GM23338 (cell line): Measurements from ENCODE around the gene ARID4B. TPM values are rescaled to one million over a fixed set of nuclear protein-coding genes. Genes with fewer than 3 reads are reported as not detected.
"Not testable (repeated sequence)": the region's sequence is repeated elsewhere in the genome, so short reads cannot be mapped to it uniquely, and the experiment has no call there.

ENCODE experiments used
- ATAC-seq: fragments of 200-7000 bp; cut with Tn5 transposase; 3 replicates; pipeline ENCODE4 v1.9.1; 2020
- DNase-seq: peaks from one replicate; pipeline ENCODE4 v3.0.0-alpha.2; 2015; ENCODE audit warnings: low spot score
- H2AFZ ChIP-seq: fragments of 200-600 bp; sonication (generic); 2 replicates; pipeline ENCODE4 v1.8.0; 2016; ENCODE audit warnings: antibody characterized with exemption, mild to moderate bottlenecking, moderate library complexity
- H3F3A ChIP-seq: fragments of 200-600 bp; sonication (generic); replicated peaks from 2 replicates; pipeline ENCODE4 v1.8.0; 2017; ENCODE audit warnings: antibody characterized with exemption, mixed run types, low read depth
- H3K27ac ChIP-seq: fragments of 200-600 bp; sonication (generic); 2 replicates; pipeline ENCODE4 v1.6.1; 2016; ENCODE audit warnings: low read depth
- H3K27me3 ChIP-seq: fragments of 200-600 bp; sonication (generic); 2 replicates; pipeline ENCODE4 v1.8.0; 2016; ENCODE audit warnings: mild to moderate bottlenecking, mixed run types, moderate library complexity; ENCODE audit not compliant: insufficient read depth
- H3K36me3 ChIP-seq: fragments of 200-600 bp; sonication (generic); 2 replicates; pipeline ENCODE4 v1.8.0; 2016; ENCODE audit warnings: mild to moderate bottlenecking; ENCODE audit not compliant: insufficient read depth
- H3K4me1 ChIP-seq: fragments of 200-600 bp; sonication (generic); 2 replicates; pipeline ENCODE4 v1.8.0; 2016; ENCODE audit warnings: mild to moderate bottlenecking, moderate library complexity; ENCODE audit not compliant: insufficient read depth
- H3K4me2 ChIP-seq: fragments of 200-600 bp; sonication (generic); 2 replicates; pipeline ENCODE4 v1.7.1; 2017; ENCODE audit warnings: mixed run types
- H3K4me3 ChIP-seq: fragments of 200-600 bp; sonication (generic); 2 replicates; pipeline ENCODE4 v1.6.1; 2016; ENCODE audit warnings: mixed run types
- H3K79me2 ChIP-seq: fragments of 200-600 bp; sonication (generic); replicated peaks from 2 replicates; pipeline ENCODE4 v1.8.0; 2017; ENCODE audit warnings: mild to moderate bottlenecking; ENCODE audit not compliant: insufficient read depth
- H3K9me2 ChIP-seq: fragments of 200-600 bp; sonication (generic); 2 replicates; pipeline ENCODE4 v1.8.0; 2017; ENCODE audit not compliant: insufficient read depth
- H4K20me1 ChIP-seq: fragments of 200-600 bp; sonication (generic); replicated peaks from 2 replicates; pipeline ENCODE4 v1.8.0; 2017; ENCODE audit warnings: mild to moderate bottlenecking; ENCODE audit not compliant: insufficient read depth
- H3K27ac Mint-ChIP-seq: 2 replicates; pipeline ENCODE4 v1.8.0; 2020; ENCODE audit warnings: inconsistent platforms, mild to moderate bottlenecking, moderate library complexity, mixed read lengths
- H3K27me3 Mint-ChIP-seq: 3 replicates; pipeline ENCODE4 v1.8.0; 2022; ENCODE audit warnings: low read depth, mild to moderate bottlenecking, moderate library complexity, mixed read lengths, inconsistent platforms; ENCODE audit not compliant: insufficient read depth, poor library complexity
- H3K36me3 Mint-ChIP-seq: 3 replicates; pipeline ENCODE4 v1.8.0; 2021; ENCODE audit warnings: low read depth, mild to moderate bottlenecking, inconsistent platforms, moderate library complexity, mixed read lengths
- H3K4me1 Mint-ChIP-seq: 3 replicates; pipeline ENCODE4 v1.8.0; 2020; ENCODE audit warnings: mild to moderate bottlenecking, inconsistent platforms, mixed read lengths
- H3K4me3 Mint-ChIP-seq: 3 replicates; pipeline ENCODE4 v1.8.0; 2021; ENCODE audit warnings: moderate library complexity, mild to moderate bottlenecking, inconsistent platforms, mixed read lengths
- H3K9me3 Mint-ChIP-seq: 3 replicates; pipeline ENCODE4 v1.8.0; 2020; ENCODE audit warnings: moderate library complexity, mild to moderate bottlenecking, inconsistent platforms, mixed read lengths
- CREB1 ChIP-seq: fragments of 250-450 bp; sonication (Bioruptor Pico); IDR thresholded peaks from 2 replicates; pipeline ENCODE4 v1.5.0; 2020; ENCODE audit warnings: low read depth, mild to moderate bottlenecking, moderate library complexity
- EZH2 ChIP-seq: fragments of 200-600 bp; sonication (generic); IDR thresholded peaks from one replicate; pipeline ENCODE4 v1.8.0; 2017; ENCODE audit warnings: antibody characterized with exemption, mild to moderate bottlenecking, low read depth; ENCODE audit not compliant: unreplicated experiment
- EZH2phosphoT487 ChIP-seq: fragments of 200-600 bp; sonication (generic); IDR thresholded peaks from one replicate; pipeline ENCODE4 v1.8.1; 2018; ENCODE audit warnings: antibody characterized with exemption; ENCODE audit not compliant: unreplicated experiment
- JUNB ChIP-seq: IDR thresholded peaks from one replicate; pipeline ENCODE4 v1.6.1; 2016; ENCODE audit warnings: antibody characterized with exemption; ENCODE audit not compliant: unreplicated experiment
- NANOG ChIP-seq: IDR thresholded peaks from 2 replicates; pipeline ENCODE4 v1.6.1; 2016; ENCODE audit warnings: antibody characterized with exemption, borderline replicate concordance
- POLR2AphosphoS5 ChIP-seq: IDR thresholded peaks from 2 replicates; pipeline ENCODE4 v1.6.1; 2016; ENCODE audit warnings: antibody characterized with exemption, low read depth
- STAT1 ChIP-seq: IDR thresholded peaks from one replicate; pipeline ENCODE4 v1.6.1; 2016; ENCODE audit warnings: antibody characterized with exemption; ENCODE audit not compliant: unreplicated experiment
- ZNF114 ChIP-seq: fragments of 250-450 bp; sonication (Bioruptor Pico); IDR thresholded peaks from 2 replicates; pipeline ENCODE4 v1.5.0; 2020; ENCODE audit warnings: mild to moderate bottlenecking, moderate library complexity
- ZNF331 ChIP-seq: fragments of 250-450 bp; sonication (Bioruptor Pico); IDR thresholded peaks from 2 replicates; pipeline ENCODE4 v1.5.0; 2020; ENCODE audit warnings: low read depth, mild to moderate bottlenecking, moderate library complexity
- polyA plus RNA-seq: library from polyadenylated mRNA; unstranded; fragments of >200 nt; fragmentation: Nextera tagmentation; extraction: Ambion mirVana; gene quantifications from 2 replicates; pipeline ENCODE4 v1.2.1, GENCODE V29; 2016
- total RNA-seq: library from RNA; depleted of rRNA; stranded (reverse); fragments of >200 nt; shearing (Covaris generic); gene quantifications from 2 replicates; pipeline ENCODE4 v1.2.3, GENCODE V29; 2014
- TF ChIP-seq, protein P1 (sequence below): IDR thresholded peaks from 2 replicates; pipeline ENCODE4 v1.6.1; 2016; ENCODE audit warnings: antibody characterized with exemption
- TF ChIP-seq, protein P2 (sequence below), 2 experiments: fragments of 200-600 bp in 1 of 2; sonication (generic) in 1 of 2; conservative IDR thresholded peaks; 2 replicates each; pipeline versions ENCODE4 v1.5.1 to v1.6.1; 2016 to 2017; ENCODE audit warnings: antibody characterized with exemption in 2 of 2, low read depth in 2 of 2, mild to moderate bottlenecking in 2 of 2, moderate library complexity in 1 of 2
- TF ChIP-seq, protein P3 (sequence below): fragments of 250-450 bp; sonication (Bioruptor Pico); IDR thresholded peaks from 2 replicates; pipeline ENCODE4 v1.5.0; 2020; ENCODE audit warnings: mild to moderate bottlenecking, moderate library complexity

The ARID4B gene
- total and polyA plus RNA-seq, 2 experiments from 2014 or later: 25.1 to 59.8 TPM

DNA sequence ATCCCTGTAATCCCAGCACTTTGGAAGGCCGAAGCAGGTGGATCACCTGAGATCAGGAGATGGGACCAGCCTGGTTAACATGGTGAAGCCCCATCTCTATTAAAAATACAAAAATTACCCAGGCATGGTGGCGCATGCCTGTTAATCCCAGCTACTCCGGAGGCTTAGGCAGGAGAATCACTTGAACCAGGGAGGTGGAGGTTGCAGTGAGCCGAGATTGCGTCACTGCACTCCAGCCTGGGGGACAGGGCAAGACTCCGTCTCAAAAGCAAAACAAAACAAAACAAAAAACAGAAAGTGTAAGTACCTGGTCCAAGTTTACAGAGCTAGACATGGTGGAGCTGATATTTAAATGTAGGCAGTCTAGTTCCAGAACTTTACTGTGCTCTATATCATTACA is 69.9 kb downstream of the ARID4B start:
- H3K9me2 ChIP-seq, H3K4me3 ChIP-seq, H3K4me3 Mint-ChIP-seq, H3K27me3 ChIP-seq, H3F3A ChIP-seq, ATAC-seq, DNase-seq, H3K27ac ChIP-seq, H3K9me3 Mint-ChIP-seq, H2AFZ ChIP-seq, H3K27me3 Mint-ChIP-seq, H3K4me2 ChIP-seq, H3K36me3 ChIP-seq: not testable (repeated sequence)
- Histone ChIP-seq H3K4me1 (peaks cover 21% of the 10 kb centered on the region), H3K79me2 (peaks cover 74% of the 10 kb centered on the region), H4K20me1 (peaks cover 17% of the 10 kb centered on the region)
- Mint-ChIP-seq H3K36me3 (peaks cover 11% of the 10 kb centered on the region; the same call in 2 of the 3 replicates), H3K4me1 (peaks cover 17% of the 10 kb centered on the region), H3K27ac (peak overlapping the region; percentile 62)

DNA sequence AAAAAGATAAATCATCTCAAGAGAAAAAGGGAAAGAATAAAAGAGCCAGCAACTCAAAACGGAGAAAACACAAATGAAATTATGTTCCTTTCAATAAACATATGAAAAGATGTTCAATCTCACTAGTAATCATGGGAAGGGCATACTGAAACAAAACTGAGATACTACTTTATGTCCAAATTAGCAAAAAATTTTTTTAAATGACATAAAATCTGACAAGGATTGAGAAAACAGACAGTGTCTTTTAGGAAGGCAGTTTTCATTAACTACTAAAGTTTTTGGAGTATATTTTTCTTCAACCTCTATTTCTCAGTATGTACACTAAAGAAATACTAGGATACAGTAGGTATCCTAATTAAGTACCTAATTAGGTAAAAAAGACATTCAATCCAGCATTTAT is 73.3 kb downstream of the ARID4B start:
- Histone ChIP-seq H3K36me3 (peaks cover 7% of the 10 kb centered on the region; the same call in 1 of the 2 replicates), H3K9me2 (no peaks in the 10 kb centered on the region), H3K4me2 (no peak overlapping the region), H3K27ac (no peak overlapping the region), H3F3A (no peaks in the 10 kb centered on the region), H2AFZ (no peak overlapping the region), H3K4me1 (peaks cover 9% of the 10 kb centered on the region), H3K79me2 (peaks cover 60% of the 10 kb centered on the region), H3K4me3 (no peak overlapping the region), H4K20me1 (peaks cover 4% of the 10 kb centered on the region; the same call in 1 of the 2 replicates), H3K27me3 (no peaks in the 10 kb centered on the region)
- TF ChIP-seq EZH2phosphoT487 (no peak), EZH2 (no peak), ZNF114 (CRISPR knock-in tag) (no peak), STAT1 (no peak), NANOG (no peak), CREB1 (CRISPR knock-in tag) (no peak), POLR2AphosphoS5 (no peak), JUNB (no peak), ZNF331 (no peak)
- TF ChIP-seq, protein P1, sequence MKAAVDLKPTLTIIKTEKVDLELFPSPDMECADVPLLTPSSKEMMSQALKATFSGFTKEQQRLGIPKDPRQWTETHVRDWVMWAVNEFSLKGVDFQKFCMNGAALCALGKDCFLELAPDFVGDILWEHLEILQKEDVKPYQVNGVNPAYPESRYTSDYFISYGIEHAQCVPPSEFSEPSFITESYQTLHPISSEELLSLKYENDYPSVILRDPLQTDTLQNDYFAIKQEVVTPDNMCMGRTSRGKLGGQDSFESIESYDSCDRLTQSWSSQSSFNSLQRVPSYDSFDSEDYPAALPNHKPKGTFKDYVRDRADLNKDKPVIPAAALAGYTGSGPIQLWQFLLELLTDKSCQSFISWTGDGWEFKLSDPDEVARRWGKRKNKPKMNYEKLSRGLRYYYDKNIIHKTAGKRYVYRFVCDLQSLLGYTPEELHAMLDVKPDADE: no peak
- TF ChIP-seq, protein P2, sequence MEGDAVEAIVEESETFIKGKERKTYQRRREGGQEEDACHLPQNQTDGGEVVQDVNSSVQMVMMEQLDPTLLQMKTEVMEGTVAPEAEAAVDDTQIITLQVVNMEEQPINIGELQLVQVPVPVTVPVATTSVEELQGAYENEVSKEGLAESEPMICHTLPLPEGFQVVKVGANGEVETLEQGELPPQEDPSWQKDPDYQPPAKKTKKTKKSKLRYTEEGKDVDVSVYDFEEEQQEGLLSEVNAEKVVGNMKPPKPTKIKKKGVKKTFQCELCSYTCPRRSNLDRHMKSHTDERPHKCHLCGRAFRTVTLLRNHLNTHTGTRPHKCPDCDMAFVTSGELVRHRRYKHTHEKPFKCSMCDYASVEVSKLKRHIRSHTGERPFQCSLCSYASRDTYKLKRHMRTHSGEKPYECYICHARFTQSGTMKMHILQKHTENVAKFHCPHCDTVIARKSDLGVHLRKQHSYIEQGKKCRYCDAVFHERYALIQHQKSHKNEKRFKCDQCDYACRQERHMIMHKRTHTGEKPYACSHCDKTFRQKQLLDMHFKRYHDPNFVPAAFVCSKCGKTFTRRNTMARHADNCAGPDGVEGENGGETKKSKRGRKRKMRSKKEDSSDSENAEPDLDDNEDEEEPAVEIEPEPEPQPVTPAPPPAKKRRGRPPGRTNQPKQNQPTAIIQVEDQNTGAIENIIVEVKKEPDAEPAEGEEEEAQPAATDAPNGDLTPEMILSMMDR (conservative IDR thresholded peaks at IDR 0.05; ENCODE audit: low read depth in 2 of 2): no peak
- TF ChIP-seq, protein P3, sequence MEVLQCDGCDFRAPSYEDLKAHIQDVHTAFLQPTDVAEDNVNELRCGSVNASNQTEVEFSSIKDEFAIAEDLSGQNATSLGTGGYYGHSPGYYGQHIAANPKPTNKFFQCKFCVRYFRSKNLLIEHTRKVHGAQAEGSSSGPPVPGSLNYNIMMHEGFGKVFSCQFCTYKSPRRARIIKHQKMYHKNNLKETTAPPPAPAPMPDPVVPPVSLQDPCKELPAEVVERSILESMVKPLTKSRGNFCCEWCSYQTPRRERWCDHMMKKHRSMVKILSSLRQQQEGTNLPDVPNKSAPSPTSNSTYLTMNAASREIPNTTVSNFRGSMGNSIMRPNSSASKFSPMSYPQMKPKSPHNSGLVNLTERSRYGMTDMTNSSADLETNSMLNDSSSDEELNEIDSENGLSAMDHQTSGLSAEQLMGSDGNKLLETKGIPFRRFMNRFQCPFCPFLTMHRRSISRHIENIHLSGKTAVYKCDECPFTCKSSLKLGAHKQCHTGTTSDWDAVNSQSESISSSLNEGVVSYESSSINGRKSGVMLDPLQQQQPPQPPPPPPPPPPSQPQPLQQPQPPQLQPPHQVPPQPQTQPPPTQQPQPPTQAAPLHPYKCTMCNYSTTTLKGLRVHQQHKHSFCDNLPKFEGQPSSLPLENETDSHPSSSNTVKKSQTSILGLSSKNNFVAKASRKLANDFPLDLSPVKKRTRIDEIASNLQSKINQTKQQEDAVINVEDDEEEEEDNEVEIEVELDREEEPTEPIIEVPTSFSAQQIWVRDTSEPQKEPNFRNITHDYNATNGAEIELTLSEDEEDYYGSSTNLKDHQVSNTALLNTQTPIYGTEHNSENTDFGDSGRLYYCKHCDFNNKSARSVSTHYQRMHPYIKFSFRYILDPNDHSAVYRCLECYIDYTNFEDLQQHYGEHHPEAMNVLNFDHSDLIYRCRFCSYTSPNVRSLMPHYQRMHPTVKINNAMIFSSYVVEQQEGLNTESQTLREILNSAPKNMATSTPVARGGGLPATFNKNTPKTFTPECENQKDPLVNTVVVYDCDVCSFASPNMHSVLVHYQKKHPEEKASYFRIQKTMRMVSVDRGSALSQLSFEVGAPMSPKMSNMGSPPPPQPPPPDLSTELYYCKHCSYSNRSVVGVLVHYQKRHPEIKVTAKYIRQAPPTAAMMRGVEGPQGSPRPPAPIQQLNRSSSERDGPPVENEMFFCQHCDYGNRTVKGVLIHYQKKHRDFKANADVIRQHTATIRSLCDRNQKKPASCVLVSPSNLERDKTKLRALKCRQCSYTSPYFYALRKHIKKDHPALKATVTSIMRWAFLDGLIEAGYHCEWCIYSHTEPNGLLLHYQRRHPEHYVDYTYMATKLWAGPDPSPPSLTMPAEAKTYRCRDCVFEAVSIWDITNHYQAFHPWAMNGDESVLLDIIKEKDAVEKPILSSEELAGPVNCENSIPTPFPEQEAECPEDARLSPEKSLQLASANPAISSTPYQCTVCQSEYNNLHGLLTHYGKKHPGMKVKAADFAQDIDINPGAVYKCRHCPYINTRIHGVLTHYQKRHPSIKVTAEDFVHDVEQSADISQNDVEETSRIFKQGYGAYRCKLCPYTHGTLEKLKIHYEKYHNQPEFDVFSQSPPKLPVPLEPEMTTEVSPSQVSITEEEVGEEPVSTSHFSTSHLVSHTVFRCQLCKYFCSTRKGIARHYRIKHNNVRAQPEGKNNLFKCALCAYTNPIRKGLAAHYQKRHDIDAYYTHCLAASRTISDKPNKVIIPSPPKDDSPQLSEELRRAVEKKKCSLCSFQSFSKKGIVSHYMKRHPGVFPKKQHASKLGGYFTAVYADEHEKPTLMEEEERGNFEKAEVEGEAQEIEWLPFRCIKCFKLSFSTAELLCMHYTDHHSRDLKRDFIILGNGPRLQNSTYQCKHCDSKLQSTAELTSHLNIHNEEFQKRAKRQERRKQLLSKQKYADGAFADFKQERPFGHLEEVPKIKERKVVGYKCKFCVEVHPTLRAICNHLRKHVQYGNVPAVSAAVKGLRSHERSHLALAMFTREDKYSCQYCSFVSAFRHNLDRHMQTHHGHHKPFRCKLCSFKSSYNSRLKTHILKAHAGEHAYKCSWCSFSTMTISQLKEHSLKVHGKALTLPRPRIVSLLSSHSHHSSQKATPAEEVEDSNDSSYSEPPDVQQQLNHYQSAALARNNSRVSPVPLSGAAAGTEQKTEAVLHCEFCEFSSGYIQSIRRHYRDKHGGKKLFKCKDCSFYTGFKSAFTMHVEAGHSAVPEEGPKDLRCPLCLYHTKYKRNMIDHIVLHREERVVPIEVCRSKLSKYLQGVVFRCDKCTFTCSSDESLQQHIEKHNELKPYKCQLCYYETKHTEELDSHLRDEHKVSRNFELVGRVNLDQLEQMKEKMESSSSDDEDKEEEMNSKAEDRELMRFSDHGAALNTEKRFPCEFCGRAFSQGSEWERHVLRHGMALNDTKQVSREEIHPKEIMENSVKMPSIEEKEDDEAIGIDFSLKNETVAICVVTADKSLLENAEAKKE (CRISPR knock-in tag): no peak
- no peak for DNase-seq
- Mint-ChIP-seq H3K36me3 (peaks cover 25% of the 10 kb centered on the region), H3K4me1 (peaks cover 9% of the 10 kb centered on the region), H3K27me3 (peaks cover 3% of the 10 kb centered on the region), H3K9me3 (no peaks in the 10 kb centered on the region), H3K27ac (no peak overlapping the region), H3K4me3 (no peak overlapping the region)
- no peak for ATAC-seq
